Lower leg skin (tissue), 3 donors: ENCODE results near the gene TM4SF5.

ENCODE experiments used
- CTCF ChIP-seq, 3 donors: fragments of 450-650 bp; IDR thresholded peaks; one replicate each; pipeline ENCODE4 v1.5.1; 2016; ENCODE audit warnings: antibody characterized with exemption in 3 of 3, mild to moderate bottlenecking in 3 of 3, moderate library complexity in 2 of 3
- POLR2A ChIP-seq, 2 donors: fragments of 450-650 bp; IDR thresholded peaks; one replicate each; pipeline ENCODE4 v1.6.1; 2016 to 2017; ENCODE audit warnings: antibody characterized with exemption in 2 of 2, mild to moderate bottlenecking in 1 of 2, moderate library complexity in 1 of 2

- TF ChIP-seq POLR2A (IDR thresholded peaks at IDR 0.05) (no peak), CTCF (IDR thresholded peaks at IDR 0.05) (no peak)
Observed at GRCh38 chr17:4739122-4740024, 32.3 kb upstream of the TM4SF5 start, which contains the start of the genes CXCL16 and ZMYND15.
